CD8-positive, alpha-beta memory T cell (primary cell): Measurements from ENCODE around the gene FBXL13. TPM values are rescaled to one million over a fixed set of nuclear protein-coding genes. Genes with fewer than 3 reads are reported as not detected.

Experiments
- CTCF ChIA-PET: fragments of 350-600 bp; sonication (Branson Sonifier 250); formaldehyde crosslinking; loops from one replicate; lab custom pipeline; 2021; ENCODE audit warnings: antibody characterized with exemption; lab: Charles Lee
- POLR2A ChIA-PET: fragments of 350-600 bp; sonication (Branson Sonifier 250); formaldehyde crosslinking; loops from one replicate; lab custom pipeline; 2021; ENCODE audit warnings: antibody characterized with exemption; lab: Charles Lee
- DNase-seq, 5 donors: peaks; one replicate each; pipeline versions ENCODE4 v3.0.0 to v3.0.0-alpha.2; 2020 to 2022; ENCODE audit warnings: mixed read lengths in 1 of 5
- H3K27ac ChIP-seq: one replicate; pipeline ENCODE4 v1.7.0; 2013; ENCODE audit warnings: low read depth, mild to moderate bottlenecking, low read length, moderate library complexity
- H3K27me3 ChIP-seq: 2 replicates; pipeline ENCODE4 v1.7.0; 2013; ENCODE audit warnings: low read length, mild to moderate bottlenecking; ENCODE audit not compliant: insufficient read depth, poor library complexity, severe bottlenecking
- H3K36me3 ChIP-seq: 2 replicates; pipeline ENCODE4 v1.7.0; 2013; ENCODE audit warnings: mild to moderate bottlenecking, low read length, moderate library complexity; ENCODE audit not compliant: insufficient read depth
- H3K4me1 ChIP-seq: 2 replicates; pipeline ENCODE4 v1.7.0; 2013; ENCODE audit warnings: mild to moderate bottlenecking, low read length, moderate library complexity; ENCODE audit not compliant: insufficient read depth
- H3K4me3 ChIP-seq: 2 replicates; pipeline ENCODE4 v1.7.0; 2013; ENCODE audit warnings: mild to moderate bottlenecking, low read length
- H3K9me3 ChIP-seq: 2 replicates; pipeline ENCODE4 v1.7.0; 2013; ENCODE audit warnings: mild to moderate bottlenecking, low read length
- H3K27ac Mint-ChIP-seq, 8 donors: one replicate each; pipeline ENCODE4 v1.8.0; 2020 to 2021; ENCODE audit warnings: mixed read lengths in 8 of 8, mild to moderate bottlenecking in 6 of 8, inconsistent platforms in 3 of 8, moderate library complexity in 3 of 8
- H3K27me3 Mint-ChIP-seq, 2 donors: one replicate each; pipeline ENCODE4 v1.8.0; 2020 to 2021; ENCODE audit warnings: mixed read lengths in 2 of 2, mild to moderate bottlenecking in 1 of 2, moderate library complexity in 1 of 2
- H3K36me3 Mint-ChIP-seq, 3 donors: one replicate each; pipeline ENCODE4 v1.8.0; 2020 to 2021; ENCODE audit warnings: mixed read lengths in 3 of 3, inconsistent platforms in 1 of 3, mild to moderate bottlenecking in 1 of 3
- H3K4me1 Mint-ChIP-seq, 3 donors: one replicate each; pipeline ENCODE4 v1.8.0; 2020 to 2021; ENCODE audit warnings: mixed read lengths in 3 of 3, inconsistent platforms in 1 of 3, mild to moderate bottlenecking in 1 of 3
- H3K4me3 Mint-ChIP-seq, 7 donors: one replicate each; pipeline ENCODE4 v1.8.0; 2020 to 2021; ENCODE audit warnings: mixed read lengths in 7 of 7, mild to moderate bottlenecking in 6 of 7, moderate library complexity in 4 of 7, inconsistent platforms in 2 of 7
- H3K9me3 Mint-ChIP-seq, 5 donors: one replicate each; pipeline ENCODE4 v1.8.0; 2020 to 2022; ENCODE audit warnings: mixed read lengths in 5 of 5, mild to moderate bottlenecking in 3 of 5, moderate library complexity in 2 of 5, inconsistent platforms in 1 of 5
- polyA plus RNA-seq: library from polyadenylated mRNA; unstranded; fragments of 300-500 nt; fragmentation: Illumina TruSeq; gene quantifications from one replicate; pipeline ENCODE4 v1.2.3, GENCODE V29; 2021
- total RNA-seq, 2 experiments: library from RNA; stranded (reverse); gene quantifications; one replicate each; pipeline ENCODE4 v1.2.3, GENCODE V29; 2021

FBXL13 gene
- under 1 TPM; 0.62 to 0.66 TPM for total RNA-seq
- 0.43 TPM for polyA plus RNA-seq

GRCh38 chr7:103074519-103075336 lies at the start of gene FBXL13, which contains the start of gene ARMC10:
TSS of gene FBXL13 (minus strand) at chr7:103074796.
TSS of gene ARMC10 (plus strand) at chr7:103075140. CDS start at chr7:103075273, 133 bp downstream.
- Histone ChIP-seq H3K9me3 (no peaks in the 10 kb centered on the region), H3K27ac (peak within 1 kb of the TSS; percentile 78), H3K4me1 (peaks cover 23% of the 10 kb centered on the region), H3K36me3 (no peaks in the 10 kb centered on the region), H3K4me3 (peak within 1 kb of the TSS; percentile 82), H3K27me3 (no peaks in the 10 kb centered on the region)
- Mint-ChIP-seq H3K36me3 (peaks cover 0 to 20% (median 2%) of the 10 kb centered on the region in 3 donors), H3K9me3 (no peaks in the 10 kb centered on the region), H3K27me3 (no peaks in the 10 kb centered on the region), H3K4me1 (peaks cover 34 to 51% (median 47%) of the 10 kb centered on the region in 3 donors), H3K4me3 (peak within 1 kb of the TSS; percentile 94 to 100 (median 98)), H3K27ac (peak within 1 kb of the TSS; percentile 88 to 98 (median 97))
- DNase-seq = peak; percentile 81 to 92 (median 89)
- POLR2A ChIA-PET = interaction anchor here (1.0 to 1.5 kb wide), 3 partner anchors 10 to 326 kb away, joined by 4 read pairs; partner anchors contain the start of gene FAM185A
- CTCF ChIA-PET = interaction anchor here (1.0 to 4.0 kb wide), 5 partner anchors 9 to 74 kb away, joined by 4 to 19 read pairs (median 6); partner anchors contain the start of gene NAPEPLD

- Histone ChIP-seq H3K9me3 (no peaks in the 10 kb centered on the region), H3K4me3 (no peak overlapping the region), H3K36me3 (peaks cover 24% of the 10 kb centered on the region), H3K4me1 (no peaks in the 10 kb centered on the region), H3K27ac (no peak overlapping the region), H3K27me3 (no peaks in the 10 kb centered on the region)
- no peaks in the 10 kb centered on the region for H3K27me3 Mint-ChIP-seq
- H3K4me1 Mint-ChIP-seq = peaks cover 4 to 5% (median 5%) of the 10 kb centered on the region in 3 donors
- no peak overlapping the region for H3K4me3 Mint-ChIP-seq
- ChIA-PET POLR2A (no interaction called here), CTCF (no interaction called here)
- H3K9me3 Mint-ChIP-seq = no peaks in the 10 kb centered on the region
- peaks cover 22 to 70% (median 25%) of the 10 kb centered on the region in 3 donors for H3K36me3 Mint-ChIP-seq
- H3K27ac Mint-ChIP-seq = peak overlapping the region in 1 of 8 donors; percentile 22
- no peak for DNase-seq
Observed at GRCh38 chr7:103123529-103123928, 48.9 kb upstream of the FBXL13 start.

- H3K4me1 Mint-ChIP-seq = peaks cover 0 to 4% (median 0%) of the 10 kb centered on the region in 3 donors
- H3K27ac Mint-ChIP-seq = no peak overlapping the region
Observed at GRCh38 chr7:103121641-103122040, 47.0 kb upstream of the FBXL13 start.

GRCh38 chr7:103120362-103120761 lies 45.8 kb upstream of the FBXL13 start:
- Mint-ChIP-seq H3K4me1 (peaks cover 0 to 4% (median 0%) of the 10 kb centered on the region in 3 donors), H3K27me3 (no peaks in the 10 kb centered on the region), H3K4me3 (no peak overlapping the region), H3K27ac (no peak overlapping the region), H3K9me3 (no peaks in the 10 kb centered on the region), H3K36me3 (peaks cover 14 to 57% (median 14%) of the 10 kb centered on the region in 3 donors)
- Histone ChIP-seq H3K27me3 (no peaks in the 10 kb centered on the region), H3K4me3 (no peak overlapping the region), H3K9me3 (no peaks in the 10 kb centered on the region), H3K36me3 (peaks cover 12% of the 10 kb centered on the region), H3K27ac (no peak overlapping the region), H3K4me1 (no peaks in the 10 kb centered on the region)
- DNase-seq = no peak
- CTCF ChIA-PET = no interaction called here
- POLR2A ChIA-PET = no interaction called here

More at GRCh38 chr7:103121641-103122040, 47.0 kb upstream of the FBXL13 start:
- H3K4me1 ChIP-seq = no peaks in the 10 kb centered on the region
- H3K4me3 Mint-ChIP-seq = no peak overlapping the region
- peaks cover 18 to 57% (median 18%) of the 10 kb centered on the region in 3 donors for H3K36me3 Mint-ChIP-seq
- H3K27me3 ChIP-seq = no peaks in the 10 kb centered on the region
- no peak for DNase-seq
- no peaks in the 10 kb centered on the region for H3K9me3 Mint-ChIP-seq
- no peaks in the 10 kb centered on the region for H3K9me3 ChIP-seq
- H3K27ac ChIP-seq = no peak overlapping the region
- H3K27me3 Mint-ChIP-seq = no peaks in the 10 kb centered on the region
- CTCF ChIA-PET = no interaction called here
- peaks cover 12% of the 10 kb centered on the region for H3K36me3 ChIP-seq
- no peak overlapping the region for H3K4me3 ChIP-seq
- POLR2A ChIA-PET = no interaction called here

GRCh38 chr7:103119791-103120291 lies 45.2 kb upstream of the FBXL13 start:
- H3K9me3 Mint-ChIP-seq = no peaks in the 10 kb centered on the region
- ChIA-PET CTCF (no interaction called here), POLR2A (no interaction called here)

DNA sequence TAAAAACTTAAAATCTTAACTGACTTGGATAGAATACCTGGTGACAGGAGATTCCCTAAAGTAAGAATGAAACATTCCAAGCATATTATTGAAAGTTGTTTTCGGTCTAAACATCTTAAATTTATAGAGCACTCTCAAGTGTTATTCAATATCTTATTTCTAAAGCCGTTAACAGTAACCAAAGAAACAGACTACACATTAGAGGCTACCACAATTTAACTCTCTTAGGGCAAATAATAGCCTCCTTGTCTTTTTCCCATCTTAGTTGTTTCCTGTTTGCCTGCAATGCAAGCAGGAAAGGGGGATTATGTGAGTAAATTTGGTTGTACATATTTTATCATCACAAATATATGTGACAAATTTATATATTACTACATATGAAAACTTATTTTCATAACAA lies 42.9 kb upstream of the FBXL13 start:
- Mint-ChIP-seq H3K4me1 (peaks cover 0 to 5% (median 4%) of the 10 kb centered on the region in 3 donors), H3K27ac (no peak overlapping the region), H3K27me3 (no peaks in the 10 kb centered on the region), H3K4me3 (no peak overlapping the region), H3K36me3 (peaks cover 19 to 63% (median 24%) of the 10 kb centered on the region in 3 donors), H3K9me3 (peaks cover 0 to 3% (median 0%) of the 10 kb centered on the region in 5 donors)
- no peaks in the 10 kb centered on the region for H3K9me3 ChIP-seq
- no peak for DNase-seq
- H3K4me3 ChIP-seq = no peak overlapping the region
- ChIA-PET CTCF (no interaction called here), POLR2A (no interaction called here)
- H3K4me1 ChIP-seq = no peaks in the 10 kb centered on the region
- H3K36me3 ChIP-seq = peaks cover 11% of the 10 kb centered on the region
- no peaks in the 10 kb centered on the region for H3K27me3 ChIP-seq
- H3K27ac ChIP-seq = no peak overlapping the region

More at GRCh38 chr7:103119791-103120291, 45.2 kb upstream of the FBXL13 start:
- no peaks in the 10 kb centered on the region for H3K4me1 ChIP-seq
- H3K27me3 Mint-ChIP-seq = no peaks in the 10 kb centered on the region
- peaks cover 12% of the 10 kb centered on the region for H3K36me3 ChIP-seq
- H3K27ac Mint-ChIP-seq = no peak overlapping the region
- H3K27me3 ChIP-seq = no peaks in the 10 kb centered on the region
- H3K4me1 Mint-ChIP-seq = peaks cover 0 to 4% (median 0%) of the 10 kb centered on the region in 3 donors
- H3K36me3 Mint-ChIP-seq = peaks cover 14 to 61% (median 14%) of the 10 kb centered on the region in 3 donors
- no peak for DNase-seq
- H3K4me3 Mint-ChIP-seq = no peak overlapping the region
- no peak overlapping the region for H3K4me3 ChIP-seq
- H3K9me3 ChIP-seq = no peaks in the 10 kb centered on the region
- H3K27ac ChIP-seq = no peak overlapping the region

DNA sequence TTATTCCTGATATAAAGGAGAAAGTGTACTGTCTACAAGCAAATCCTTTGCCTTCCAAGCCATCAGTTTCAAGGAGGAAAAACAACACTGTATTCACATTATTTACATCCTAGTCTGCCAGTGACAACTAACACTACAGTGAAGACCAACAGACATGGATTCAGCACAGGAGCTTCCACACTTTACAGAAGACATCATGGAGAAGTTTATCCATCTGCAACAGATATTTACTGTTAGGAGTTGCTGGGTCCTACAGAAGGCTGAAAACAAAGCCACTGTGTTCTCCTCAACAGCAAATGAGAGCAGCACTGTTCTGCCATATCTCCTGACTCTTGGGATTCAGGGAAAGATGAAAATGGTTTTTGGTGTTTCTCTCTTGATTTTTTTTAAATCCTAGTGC lies 42.4 kb upstream of the FBXL13 start:
- CTCF ChIA-PET = no interaction called here
- DNase-seq = no peak
- H3K9me3 Mint-ChIP-seq = peaks cover 0 to 3% (median 0%) of the 10 kb centered on the region in 5 donors
- H3K27me3 ChIP-seq = no peaks in the 10 kb centered on the region
- H3K4me3 Mint-ChIP-seq = no peak overlapping the region
- H3K27ac Mint-ChIP-seq = no peak overlapping the region
- H3K27me3 Mint-ChIP-seq = no peaks in the 10 kb centered on the region
- H3K36me3 Mint-ChIP-seq = peaks cover 21 to 62% (median 25%) of the 10 kb centered on the region in 3 donors
- no peaks in the 10 kb centered on the region for H3K9me3 ChIP-seq
- H3K36me3 ChIP-seq = peaks cover 6% of the 10 kb centered on the region
- peaks cover 0 to 5% (median 2%) of the 10 kb centered on the region in 3 donors for H3K4me1 Mint-ChIP-seq
- no peaks in the 10 kb centered on the region for H3K4me1 ChIP-seq
- no peak overlapping the region for H3K4me3 ChIP-seq
- H3K27ac ChIP-seq = no peak overlapping the region
- POLR2A ChIA-PET = no interaction called here

GRCh38 chr7:103116511-103116910 lies 41.9 kb upstream of the FBXL13 start:
- Histone ChIP-seq H3K36me3 (peaks cover 1% of the 10 kb centered on the region), H3K4me1 (no peaks in the 10 kb centered on the region), H3K9me3 (no peaks in the 10 kb centered on the region), H3K4me3 (no peak overlapping the region), H3K27ac (no peak overlapping the region), H3K27me3 (no peaks in the 10 kb centered on the region)
- ChIA-PET POLR2A (no interaction called here), CTCF (no interaction called here)
- H3K4me3 Mint-ChIP-seq = no peak overlapping the region
- no peak for DNase-seq
- no peaks in the 10 kb centered on the region for H3K27me3 Mint-ChIP-seq
- peaks cover 0 to 3% (median 0%) of the 10 kb centered on the region in 5 donors for H3K9me3 Mint-ChIP-seq
- H3K27ac Mint-ChIP-seq = peak overlapping the region in 2 of 8 donors; percentile 26 to 38
- H3K4me1 Mint-ChIP-seq = peaks cover 0 to 5% (median 0%) of the 10 kb centered on the region in 3 donors
- H3K36me3 Mint-ChIP-seq = peaks cover 22 to 63% (median 26%) of the 10 kb centered on the region in 3 donors
